Neuron (in vitro differentiated cells): ENCODE data around the gene RAD51B.

Source experiments
- H2AFZ ChIP-seq: one replicate; pipeline ENCODE4 v1.6.1; 2013; ENCODE audit warnings: low read depth, mild to moderate bottlenecking, inconsistent platforms, low read length, moderate library complexity
- H3K27me3 ChIP-seq: one replicate; pipeline ENCODE4 v1.6.1; 2013; ENCODE audit warnings: low read length; ENCODE audit not compliant: insufficient read depth
- H3K36me3 ChIP-seq: one replicate; pipeline ENCODE4 v1.6.1; 2013; ENCODE audit warnings: low read length; ENCODE audit not compliant: insufficient read depth
- H3K4me1 ChIP-seq: one replicate; pipeline ENCODE4 v1.6.1; 2013; ENCODE audit warnings: low read length; ENCODE audit not compliant: insufficient read depth
- H3K4me3 ChIP-seq: 2 replicates; pipeline ENCODE4 v1.5.1; 2013; ENCODE audit warnings: mild to moderate bottlenecking, low read length, moderate library complexity
- H3K9me3 ChIP-seq: one replicate; pipeline ENCODE4 v1.6.1; 2013; ENCODE audit warnings: low read length

RAD51B gene

GRCh38 chr14:68343534-68344118, 524.0 kb downstream of the RAD51B start:
- Histone ChIP-seq H3K4me1 (no peaks in the 10 kb centered on the region), H3K4me3 (no peak overlapping the region), H3K9me3 (no peaks in the 10 kb centered on the region), H2AFZ (no peak overlapping the region), H3K27me3 (no peaks in the 10 kb centered on the region), H3K36me3 (no peaks in the 10 kb centered on the region)

- no peak overlapping the region for H3K4me3 ChIP-seq
- H3K4me1 ChIP-seq: no peaks in the 10 kb centered on the region
- no peaks in the 10 kb centered on the region for H3K36me3 ChIP-seq
- H2AFZ ChIP-seq: no peak overlapping the region
- no peaks in the 10 kb centered on the region for H3K9me3 ChIP-seq
- H3K27me3 ChIP-seq: no peaks in the 10 kb centered on the region
Observed at GRCh38 chr14:68345738-68346137, 526.2 kb downstream of the RAD51B start.

GRCh38 chr14:68346556-68347343, 527.2 kb downstream of the RAD51B start:
- Histone ChIP-seq H3K4me1 (no peaks in the 10 kb centered on the region), H3K36me3 (no peaks in the 10 kb centered on the region), H3K4me3 (no peak overlapping the region), H2AFZ (no peak overlapping the region), H3K27me3 (no peaks in the 10 kb centered on the region), H3K9me3 (no peaks in the 10 kb centered on the region)

GRCh38 chr14:68349900-68350629, 530.5 kb downstream of the RAD51B start:
- Histone ChIP-seq H3K4me1 (no peaks in the 10 kb centered on the region), H3K4me3 (no peak overlapping the region), H2AFZ (no peak overlapping the region), H3K36me3 (no peaks in the 10 kb centered on the region), H3K27me3 (no peaks in the 10 kb centered on the region), H3K9me3 (no peaks in the 10 kb centered on the region)

GRCh38 chr14:68355415-68355814, 535.8 kb downstream of the RAD51B start:
- Histone ChIP-seq H3K4me3 (no peak overlapping the region), H3K27me3 (no peaks in the 10 kb centered on the region), H3K4me1 (peaks cover 4% of the 10 kb centered on the region), H2AFZ (no peak overlapping the region), H3K9me3 (no peaks in the 10 kb centered on the region), H3K36me3 (no peaks in the 10 kb centered on the region)

- no peak overlapping the region for H2AFZ ChIP-seq
- no peaks in the 10 kb centered on the region for H3K9me3 ChIP-seq
- no peaks in the 10 kb centered on the region for H3K27me3 ChIP-seq
- peaks cover 5% of the 10 kb centered on the region for H3K4me1 ChIP-seq
- no peak overlapping the region for H3K4me3 ChIP-seq
- no peaks in the 10 kb centered on the region for H3K36me3 ChIP-seq
Observed at GRCh38 chr14:68357777-68358176, 538.2 kb downstream of the RAD51B start.

- Histone ChIP-seq H3K27me3 (no peaks in the 10 kb centered on the region), H3K4me1 (peaks cover 13% of the 10 kb centered on the region), H3K36me3 (no peaks in the 10 kb centered on the region), H2AFZ (no peak overlapping the region), H3K4me3 (no peak overlapping the region), H3K9me3 (no peaks in the 10 kb centered on the region)
Observed at GRCh38 chr14:68358500-68358899, 538.9 kb downstream of the RAD51B start.

- Histone ChIP-seq H3K4me3 (no peak overlapping the region), H3K27me3 (no peaks in the 10 kb centered on the region), H3K4me1 (peaks cover 20% of the 10 kb centered on the region), H3K36me3 (no peaks in the 10 kb centered on the region), H3K9me3 (no peaks in the 10 kb centered on the region), H2AFZ (no peak overlapping the region)
Observed at GRCh38 chr14:68359022-68359836, 539.6 kb downstream of the RAD51B start.

GRCh38 chr14:68359837-68360552, 540.4 kb downstream of the RAD51B start:
- Histone ChIP-seq H3K36me3 (no peaks in the 10 kb centered on the region), H2AFZ (no peak overlapping the region), H3K4me3 (no peak overlapping the region), H3K4me1 (peaks cover 25% of the 10 kb centered on the region), H3K9me3 (no peaks in the 10 kb centered on the region), H3K27me3 (no peaks in the 10 kb centered on the region)

- Histone ChIP-seq H3K9me3 (no peaks in the 10 kb centered on the region), H3K4me1 (peaks cover 38% of the 10 kb centered on the region), H3K36me3 (no peaks in the 10 kb centered on the region), H3K27me3 (no peaks in the 10 kb centered on the region), H2AFZ (no peak overlapping the region), H3K4me3 (no peak overlapping the region)
Observed at GRCh38 chr14:68361231-68361630, 541.7 kb downstream of the RAD51B start.

GRCh38 chr14:68362846-68363245, 543.3 kb downstream of the RAD51B start:
- Histone ChIP-seq H3K4me1 (peaks cover 50% of the 10 kb centered on the region), H3K36me3 (no peaks in the 10 kb centered on the region), H2AFZ (no peak overlapping the region), H3K4me3 (no peak overlapping the region), H3K9me3 (no peaks in the 10 kb centered on the region), H3K27me3 (no peaks in the 10 kb centered on the region)

- H3K4me3 ChIP-seq: peak overlapping the region; percentile 11
- no peaks in the 10 kb centered on the region for H3K27me3 ChIP-seq
- H2AFZ ChIP-seq: no peak overlapping the region
- no peaks in the 10 kb centered on the region for H3K36me3 ChIP-seq
- peaks cover 50% of the 10 kb centered on the region for H3K4me1 ChIP-seq
- H3K9me3 ChIP-seq: no peaks in the 10 kb centered on the region
Observed at GRCh38 chr14:68363466-68363842, 543.9 kb downstream of the RAD51B start.
